H1 (cell line): Measurements from ENCODE around the gene MUS81. TPM values are rescaled to one million over a fixed set of nuclear protein-coding genes. Genes with fewer than 3 reads are reported as not detected.
A peak's percentile ranks its signal among the peaks of the same experiment; 100 is the strongest.

Experiments
- ASH2L ChIP-seq: fragments of 200-600, 300-600 bp; sonication (generic); IDR thresholded peaks from one replicate; pipeline ENCODE4 v1.7.1; 2017; ENCODE audit warnings: low read length
- CHD2 ChIP-seq: IDR thresholded peaks from 2 replicates; pipeline ENCODE4 v1.6.1; 2012; ENCODE audit warnings: low read length, improper control_type of control experiment
- CREB1 ChIP-seq: IDR thresholded peaks from 2 replicates; pipeline ENCODE4 v1.6.1; 2012; ENCODE audit warnings: inconsistent platforms
- CTBP2 ChIP-seq: IDR thresholded peaks from 2 replicates; pipeline ENCODE4 v1.7.0; 2011; ENCODE audit warnings: borderline replicate concordance, mild to moderate bottlenecking, moderate library complexity, mixed read lengths, low read length; ENCODE audit not compliant: insufficient read depth, insufficient read length
- JUND ChIP-seq: IDR thresholded peaks from 2 replicates; pipeline ENCODE4 v1.6.1; 2011; ENCODE audit warnings: mild to moderate bottlenecking, improper control_type of control experiment, low read length
- RFX5 ChIP-seq: IDR thresholded peaks from 2 replicates; pipeline ENCODE4 v1.6.1; 2011; ENCODE audit warnings: low read depth, low read length, improper control_type of control experiment, borderline replicate concordance
- SIN3A ChIP-seq, 2 experiments: IDR thresholded peaks in 1 of 2; conservative IDR thresholded peaks in 1 of 2; 2 replicates each; pipeline ENCODE4 v1.6.1; 2011 to 2012; ENCODE audit warnings: low read length in 2 of 2, improper control_type of control experiment in 1 of 2, low read depth in 1 of 2, mild to moderate bottlenecking in 1 of 2
- SRF ChIP-seq: IDR thresholded peaks from 2 replicates; pipeline ENCODE4 v1.6.1; 2011; ENCODE audit warnings: mild to moderate bottlenecking, low read depth, low read length, moderate library complexity
- polyA plus RNA-seq, 7 experiments: library from polyadenylated mRNA; depleted of rRNA in 3 of 7; stranded (reverse) in 5 of 7; unstranded in 2 of 7; fragments of >200 nt in 5 of 7; fragments of 200-250 nt in 2 of 7; gene quantifications; 1 replicate in 5 of 7; 2 replicates in 1 of 7; 4 replicates in 1 of 7; pipeline versions ENCODE4 v1.2.1 to v1.2.3, GENCODE V29; 2011 to 2013; ENCODE audit warnings: missing spikeins in 2 of 7, mixed read lengths in 2 of 7
- total RNA-seq: library from RNA; stranded (reverse); fragmentation: NEBNext Ultra II Directional; extraction: Animal tissue kit (Norgen Biotek cat#: 25700); gene quantifications from 2 replicates; pipeline ENCODE4 v1.2.1, GENCODE V29; 2021

MUS81 gene
- total and polyA plus RNA-seq, 2 of the 8 experiments (the other 6 are each of a cell fraction or from before 2014, with no cell fraction given) = 30.2 to 31.5 TPM

GRCh38 chr11:65900125-65900898 lies 40.1 kb downstream of the MUS81 start, which contains the start of gene FOSL1 (continued):
- TF ChIP-seq ASH2L (peak; percentile 79), JUND (peak; percentile 66), CREB1 (peak; percentile 87), SRF (peak; percentile 96), RFX5 (no peak), CTBP2 (peak; percentile 50), SIN3A (conservative IDR thresholded peaks at IDR 0.05 in 1 of 2, IDR thresholded peaks at IDR 0.05 in 1 of 2; ENCODE audit: low read depth in 1 of 2, low read length in 2 of 2) (peak in 1 of 2 experiments; percentile 57; a peak in 1 of 4 replicates), CHD2 (0 out of 2 replicates have a peak, but pooled peaks have one; percentile 4)
